Endothelial cell of umbilical vein (primary cell): ENCODE measurements around the gene OPCML. TPM values are rescaled to one million over a fixed set of nuclear protein-coding genes. Genes with fewer than 3 reads are reported as not detected.

ENCODE experiments used
- BruUV-seq: library from RNA; stranded (reverse); fragments of 400-500 nt; replicated peaks from 2 replicates; lab custom pipeline; 2021; lab: Mats Ljungman, UMichigan
- CTCF ChIA-PET: fragments of 300-600, 350-600 bp; sonication (Branson Sonifier 250); formaldehyde crosslinking; loops from one replicate; lab custom pipeline; 2021; ENCODE audit warnings: antibody characterized with exemption, inconsistent platforms; lab: Charles Lee
- POLR2A ChIA-PET: fragments of 300-600, 350-600 bp; sonication (Branson Sonifier 250); formaldehyde crosslinking; loops from one replicate; lab custom pipeline; 2021; ENCODE audit warnings: antibody characterized with exemption, inconsistent platforms; lab: Charles Lee
- DNase-seq: peaks from one replicate; pipeline ENCODE4 v3.0.0-alpha.2; 2011; ENCODE audit warnings: low read depth, low spot score
- FAIRE-seq: peaks from 2 replicates; lab custom pipeline; 2011; peaks lifted over from hg19 to GRCh38; lab: Jason Lieb, UNC
- H2AFZ ChIP-seq: 2 replicates; pipeline ENCODE4 v1.6.0; 2012; ENCODE audit warnings: low read depth, low read length, control low read depth, inconsistent platforms
- H3K27ac ChIP-seq: 2 replicates; pipeline ENCODE4 v1.5.1; 2011; ENCODE audit warnings: low read depth, mild to moderate bottlenecking, control low read depth, low read length, moderate library complexity; ENCODE audit not compliant: insufficient read depth
- H3K27me3 ChIP-seq, 2 experiments: 2 replicates each; pipeline versions ENCODE4 v1.6.0 to v1.6.1; 2011; ENCODE audit warnings: low read length in 2 of 2, mixed read lengths in 1 of 2; ENCODE audit not compliant: control insufficient read depth in 2 of 2, insufficient read depth in 2 of 2
- H3K36me3 ChIP-seq, 2 experiments: 2 replicates in 1 of 2; 3 replicates in 1 of 2; pipeline ENCODE4 v1.5.1; 2011; ENCODE audit warnings: low read length in 2 of 2, mild to moderate bottlenecking in 1 of 2, moderate library complexity in 1 of 2; ENCODE audit not compliant: control insufficient read depth in 2 of 2, insufficient read depth in 2 of 2; ENCODE audit errors: extremely low read depth in 1 of 2
- H3K4me1 ChIP-seq: 3 replicates; pipeline ENCODE4 v1.5.1; 2011; ENCODE audit warnings: mild to moderate bottlenecking, low read length; ENCODE audit not compliant: control insufficient read depth, insufficient read depth; ENCODE audit errors: extremely low read depth
- H3K4me2 ChIP-seq: 2 replicates; pipeline ENCODE4 v1.6.1; 2011; ENCODE audit warnings: low read length, control low read depth, mixed read lengths; ENCODE audit not compliant: insufficient read depth
- H3K4me3 ChIP-seq, 3 experiments: fragments of 200-600 bp in 1 of 3; sonication (generic), shearing (Covaris generic) in 1 of 3; replicated peaks in 1 of 3; 2 replicates each; pipeline ENCODE4 v1.5.1; 2011 to 2016; ENCODE audit warnings: control low read depth in 3 of 3, low read length in 3 of 3, mild to moderate bottlenecking in 2 of 3, inconsistent platforms in 1 of 3, low read depth in 1 of 3, moderate library complexity in 1 of 3; ENCODE audit not compliant: insufficient read depth in 1 of 3
- H3K79me2 ChIP-seq: 2 replicates; pipeline ENCODE4 v1.6.0; 2012; ENCODE audit warnings: low read length, inconsistent platforms; ENCODE audit not compliant: control insufficient read depth, insufficient read depth
- H3K9ac ChIP-seq: replicated peaks from 2 replicates; pipeline ENCODE3; 2011; ENCODE audit warnings: low read length, control low read depth; ENCODE audit not compliant: insufficient read depth; ENCODE audit errors: extremely low read depth
- H3K9me1 ChIP-seq: replicated peaks from 3 replicates; pipeline ENCODE4 v1.6.0; 2011; ENCODE audit warnings: mild to moderate bottlenecking, low read length; ENCODE audit not compliant: control insufficient read depth, insufficient read depth; ENCODE audit errors: extremely low read depth
- H3K9me3 ChIP-seq: replicated peaks from 2 replicates; pipeline ENCODE4 v1.5.1; 2012; ENCODE audit warnings: low read length, inconsistent platforms; ENCODE audit not compliant: control insufficient read depth, insufficient read depth
- H4K20me1 ChIP-seq: replicated peaks from 2 replicates; pipeline ENCODE3; 2011; ENCODE audit warnings: mild to moderate bottlenecking, low read length; ENCODE audit not compliant: control insufficient read depth, insufficient read depth; ENCODE audit errors: extremely low read depth
- EZH2 ChIP-seq: IDR thresholded peaks from 2 replicates; pipeline ENCODE4 v1.6.1; 2012; ENCODE audit warnings: borderline replicate concordance, low read depth, mild to moderate bottlenecking, moderate library complexity, low read length, inconsistent platforms; ENCODE audit not compliant: severe bottlenecking
- FOS ChIP-seq: IDR thresholded peaks from 2 replicates; pipeline ENCODE4 v1.6.1; 2011; ENCODE audit warnings: mild to moderate bottlenecking, low read length, moderate library complexity, borderline replicate concordance; ENCODE audit not compliant: insufficient read depth
- GATA2 ChIP-seq: IDR thresholded peaks from 2 replicates; pipeline ENCODE4 v1.7.0; 2011; ENCODE audit warnings: low read depth, mild to moderate bottlenecking, moderate library complexity, mixed read lengths, low read length; ENCODE audit not compliant: insufficient read length, insufficient read depth
- JUN ChIP-seq: IDR thresholded peaks from 2 replicates; pipeline ENCODE4 v1.6.1; 2011; ENCODE audit warnings: borderline replicate concordance, low read depth; ENCODE audit not compliant: insufficient read length, insufficient read depth
- MYC ChIP-seq: IDR thresholded peaks from one replicate; pipeline ENCODE4 v1.6.1; 2011; ENCODE audit warnings: mild to moderate bottlenecking, low read depth, low read length
- POLR2A ChIP-seq: IDR thresholded peaks from 2 replicates; pipeline ENCODE4 v1.6.1; 2012; ENCODE audit warnings: low read depth, mild to moderate bottlenecking, control low read depth, low read length
- POLR2AphosphoS5 ChIP-seq: IDR thresholded peaks from 2 replicates; pipeline ENCODE4 v1.6.1; 2012; ENCODE audit warnings: low read depth, mild to moderate bottlenecking, control low read depth, low read length, moderate library complexity; ENCODE audit not compliant: insufficient read depth
- dilution Hi-C: fragments of 300-500 bp; cut with MboI; formaldehyde crosslinking; loops from one replicate; pipeline ENCODE4 v1.15.0; 2019; ENCODE audit warnings: low sequenced_read_pairs; ENCODE audit not compliant: extremely low pct_ligation_motif_present
- intact Hi-C: fragments of 100-400 bp; cut with micrococcal nuclease; formaldehyde crosslinking; loops from one replicate; pipeline ENCODE4 v1.10.0; 2022
- polyA plus RNA-seq, 4 experiments: library from polyadenylated mRNA; depleted of rRNA in 3 of 4; stranded (reverse) in 3 of 4; unstranded in 1 of 4; fragments of >200 nt; gene quantifications; 2 replicates each; pipeline versions ENCODE4 v1.2.1 to v1.2.3, GENCODE V29; 2011 to 2012; ENCODE audit warnings: missing spikeins in 1 of 4
- total RNA-seq: library from RNA; stranded (reverse); gene quantifications from 2 replicates; pipeline ENCODE4 v1.2.3, GENCODE V29; 2021
- TF ChIP-seq, protein P1 (sequence below): IDR thresholded peaks from 2 replicates; pipeline ENCODE4 v1.6.1; 2011; ENCODE audit not compliant: insufficient read depth, insufficient read length
- TF ChIP-seq, protein P2 (sequence below), 2 donors: IDR thresholded peaks; 1 replicate in 1 of 2; 2 replicates in 1 of 2; pipeline ENCODE4 v1.5.1; 2011; ENCODE audit warnings: low read length in 2 of 2, mild to moderate bottlenecking in 2 of 2, moderate library complexity in 2 of 2, control low read depth in 1 of 2, inconsistent platforms in 1 of 2, low read depth in 1 of 2; ENCODE audit not compliant: insufficient read depth in 1 of 2; ENCODE audit errors: extremely low read depth in 1 of 2

OPCML gene
- total and polyA plus RNA-seq, 2 donors (not counting 3 experiments of a cell fraction or from before 2014, with no cell fraction given) = not detected

DNA sequence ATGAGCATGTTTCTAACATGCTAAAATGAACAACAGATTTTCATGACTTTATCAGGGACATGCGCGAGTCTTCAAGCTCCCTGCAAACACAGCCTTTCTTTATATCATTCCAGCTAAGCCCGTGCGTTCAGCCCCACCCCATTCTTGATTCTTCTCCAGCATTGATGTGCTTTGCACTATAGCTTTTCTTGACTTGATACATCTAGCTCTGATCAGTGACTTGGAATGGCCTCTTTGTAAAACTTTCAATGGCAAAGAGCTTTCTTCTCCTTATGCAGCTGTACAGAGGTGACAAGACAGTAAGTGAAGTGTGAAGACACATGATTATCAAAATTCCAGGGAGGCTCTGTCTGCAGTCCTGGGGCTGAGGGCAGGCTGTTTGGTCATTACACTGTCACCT lies 561.0 kb downstream of the OPCML start:
- FAIRE-seq = no peak
- Histone ChIP-seq H3K4me1 (no peaks in the 10 kb centered on the region), H3K9me1 (no peaks in the 10 kb centered on the region), H3K27me3 (no peaks in the 10 kb centered on the region), H3K4me3 (no peak overlapping the region), H2AFZ (no peak overlapping the region), H4K20me1 (no peaks in the 10 kb centered on the region), H3K36me3 (no peaks in the 10 kb centered on the region), H3K9me3 (no peaks in the 10 kb centered on the region), H3K4me2 (no peak overlapping the region), H3K27ac (no peak overlapping the region), H3K79me2 (no peaks in the 10 kb centered on the region), H3K9ac (no peak overlapping the region)
- CTCF ChIA-PET = no interaction called here
- intact Hi-C loops (no loop called here), dilution Hi-C loops (no loop called here)
- POLR2A ChIA-PET = no interaction called here
- TF ChIP-seq GATA2 = no peak
- TF ChIP-seq, protein P1, sequence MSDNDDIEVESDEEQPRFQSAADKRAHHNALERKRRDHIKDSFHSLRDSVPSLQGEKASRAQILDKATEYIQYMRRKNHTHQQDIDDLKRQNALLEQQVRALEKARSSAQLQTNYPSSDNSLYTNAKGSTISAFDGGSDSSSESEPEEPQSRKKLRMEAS = no peak
- TF ChIP-seq EZH2 = no peak
- TF ChIP-seq, protein P2, sequence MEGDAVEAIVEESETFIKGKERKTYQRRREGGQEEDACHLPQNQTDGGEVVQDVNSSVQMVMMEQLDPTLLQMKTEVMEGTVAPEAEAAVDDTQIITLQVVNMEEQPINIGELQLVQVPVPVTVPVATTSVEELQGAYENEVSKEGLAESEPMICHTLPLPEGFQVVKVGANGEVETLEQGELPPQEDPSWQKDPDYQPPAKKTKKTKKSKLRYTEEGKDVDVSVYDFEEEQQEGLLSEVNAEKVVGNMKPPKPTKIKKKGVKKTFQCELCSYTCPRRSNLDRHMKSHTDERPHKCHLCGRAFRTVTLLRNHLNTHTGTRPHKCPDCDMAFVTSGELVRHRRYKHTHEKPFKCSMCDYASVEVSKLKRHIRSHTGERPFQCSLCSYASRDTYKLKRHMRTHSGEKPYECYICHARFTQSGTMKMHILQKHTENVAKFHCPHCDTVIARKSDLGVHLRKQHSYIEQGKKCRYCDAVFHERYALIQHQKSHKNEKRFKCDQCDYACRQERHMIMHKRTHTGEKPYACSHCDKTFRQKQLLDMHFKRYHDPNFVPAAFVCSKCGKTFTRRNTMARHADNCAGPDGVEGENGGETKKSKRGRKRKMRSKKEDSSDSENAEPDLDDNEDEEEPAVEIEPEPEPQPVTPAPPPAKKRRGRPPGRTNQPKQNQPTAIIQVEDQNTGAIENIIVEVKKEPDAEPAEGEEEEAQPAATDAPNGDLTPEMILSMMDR (IDR thresholded peaks at IDR 0.05; ENCODE audit: extremely low read depth in 1 of 2, insufficient read depth in 1 of 2, low read depth in 1 of 2, low read length in 2 of 2) = no peak
- TF ChIP-seq POLR2AphosphoS5 = no peak
- TF ChIP-seq FOS = no peak
- no peak for TF ChIP-seq MYC
- no peak for TF ChIP-seq JUN
- TF ChIP-seq POLR2A = no peak
- no peak for DNase-seq
- no TSS peak for BruUV-seq
